ENCODE measurements around the gene NTM.

Gene NTM

GRCh38 chr11:132073787-132074186, 703.4 kb downstream of the NTM start:
- no peak overlapping the region for H3K27ac ChIP-seq
- TF ChIP-seq, protein P1, sequence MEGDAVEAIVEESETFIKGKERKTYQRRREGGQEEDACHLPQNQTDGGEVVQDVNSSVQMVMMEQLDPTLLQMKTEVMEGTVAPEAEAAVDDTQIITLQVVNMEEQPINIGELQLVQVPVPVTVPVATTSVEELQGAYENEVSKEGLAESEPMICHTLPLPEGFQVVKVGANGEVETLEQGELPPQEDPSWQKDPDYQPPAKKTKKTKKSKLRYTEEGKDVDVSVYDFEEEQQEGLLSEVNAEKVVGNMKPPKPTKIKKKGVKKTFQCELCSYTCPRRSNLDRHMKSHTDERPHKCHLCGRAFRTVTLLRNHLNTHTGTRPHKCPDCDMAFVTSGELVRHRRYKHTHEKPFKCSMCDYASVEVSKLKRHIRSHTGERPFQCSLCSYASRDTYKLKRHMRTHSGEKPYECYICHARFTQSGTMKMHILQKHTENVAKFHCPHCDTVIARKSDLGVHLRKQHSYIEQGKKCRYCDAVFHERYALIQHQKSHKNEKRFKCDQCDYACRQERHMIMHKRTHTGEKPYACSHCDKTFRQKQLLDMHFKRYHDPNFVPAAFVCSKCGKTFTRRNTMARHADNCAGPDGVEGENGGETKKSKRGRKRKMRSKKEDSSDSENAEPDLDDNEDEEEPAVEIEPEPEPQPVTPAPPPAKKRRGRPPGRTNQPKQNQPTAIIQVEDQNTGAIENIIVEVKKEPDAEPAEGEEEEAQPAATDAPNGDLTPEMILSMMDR (IDR thresholded peaks at IDR 0.05): no peak
- TF ChIP-seq ZFX (IDR thresholded peaks at IDR 0.05; ENCODE audit: borderline replicate concordance): no peak

DNA sequence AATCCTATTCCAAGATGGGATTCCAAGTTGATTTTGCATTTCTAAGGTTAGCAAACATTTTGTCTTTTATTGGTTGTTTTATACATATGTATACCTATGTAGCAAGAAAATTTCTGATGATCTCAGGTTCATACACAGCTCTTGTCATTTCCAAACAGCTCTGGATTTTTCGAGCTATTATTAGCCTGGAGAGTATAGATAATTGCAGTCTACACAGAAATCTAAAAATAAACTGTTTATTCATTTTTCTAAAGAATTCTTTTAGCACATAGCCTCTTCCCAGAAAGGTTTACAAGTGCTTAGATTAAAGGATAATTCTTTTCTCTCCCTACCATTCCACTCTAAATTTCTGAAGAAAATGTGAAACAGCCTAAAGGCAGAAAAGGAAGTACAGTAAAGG, 705.0 kb downstream of the NTM start:
- H3K27ac ChIP-seq: no peak overlapping the region
- TF ChIP-seq, protein P1 (IDR thresholded peaks at IDR 0.05): no peak
- no peak for TF ChIP-seq ZFX (IDR thresholded peaks at IDR 0.05; ENCODE audit: borderline replicate concordance)

- H3K27ac ChIP-seq: no peak overlapping the region
- TF ChIP-seq, protein P1 (IDR thresholded peaks at IDR 0.05): no peak
- TF ChIP-seq ZFX (IDR thresholded peaks at IDR 0.05; ENCODE audit: borderline replicate concordance): no peak
Observed at GRCh38 chr11:132077416-132077815, 707.0 kb downstream of the NTM start.

DNA sequence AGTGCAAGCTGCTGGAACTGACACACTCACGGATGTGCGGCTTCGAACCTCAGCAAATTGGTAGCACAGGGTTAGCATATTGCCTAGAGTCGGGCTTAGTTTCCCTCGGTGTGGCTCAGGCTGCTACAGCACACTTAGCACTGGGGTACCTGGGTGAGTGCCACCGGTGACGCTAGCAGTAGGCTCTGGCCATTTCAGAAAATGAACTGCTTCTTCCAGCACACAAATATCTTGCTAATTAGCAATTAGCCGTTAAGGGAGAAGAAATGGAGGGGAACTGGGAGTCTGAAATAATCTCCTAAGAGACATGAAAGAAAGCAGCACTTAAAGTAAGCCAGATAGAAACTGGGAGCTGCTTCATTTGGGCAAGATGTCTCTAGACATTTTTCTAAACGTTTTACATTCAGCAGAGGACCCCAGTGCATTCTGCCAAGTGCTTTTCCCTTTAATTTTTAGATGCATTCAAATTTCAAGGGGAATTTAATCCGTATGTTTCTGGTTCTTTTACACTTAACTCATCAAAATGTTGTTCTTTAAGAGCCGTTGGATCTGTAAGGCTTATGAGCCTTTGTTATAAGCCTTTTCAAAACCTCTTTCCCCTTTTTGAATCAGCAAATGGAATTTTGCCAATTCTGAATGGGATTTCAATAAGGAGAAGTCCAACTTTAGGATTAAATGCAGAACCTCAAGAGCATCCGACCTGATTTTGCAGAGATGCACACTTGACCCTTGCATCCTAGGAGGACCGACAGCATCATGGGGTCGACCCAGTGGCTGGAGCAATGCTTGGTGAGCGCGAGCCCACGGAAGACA, 708.1 kb downstream of the NTM start:
- no peak overlapping the region for H3K27ac ChIP-seq
- TF ChIP-seq ZFX (IDR thresholded peaks at IDR 0.05; ENCODE audit: borderline replicate concordance): no peak
- TF ChIP-seq, protein P1 (IDR thresholded peaks at IDR 0.05): no peak

GRCh38 chr11:132080127-132080526, 709.7 kb downstream of the NTM start:
- H3K27ac ChIP-seq: no peak overlapping the region
- TF ChIP-seq, protein P1 (IDR thresholded peaks at IDR 0.05): no peak
- TF ChIP-seq ZFX (IDR thresholded peaks at IDR 0.05; ENCODE audit: borderline replicate concordance): no peak

DNA sequence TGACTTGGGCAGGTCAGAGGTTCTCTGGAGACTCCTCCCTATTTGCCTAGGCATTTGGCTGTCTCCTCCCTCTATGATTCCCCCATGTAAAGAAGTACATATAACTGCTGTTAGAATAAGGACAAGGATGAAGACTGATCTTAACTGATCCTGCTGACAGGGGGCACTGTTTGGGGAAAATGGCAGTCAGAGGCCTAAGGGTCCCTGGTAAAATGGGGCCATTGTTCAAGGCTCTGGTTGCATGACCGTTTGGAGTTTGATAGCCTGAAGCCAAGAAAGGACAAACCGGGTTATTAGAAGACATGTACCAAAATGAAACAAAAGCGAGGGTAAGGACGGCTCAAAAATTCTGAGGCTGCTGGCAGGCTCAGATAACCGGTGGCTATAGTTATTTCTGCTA, 712.2 kb downstream of the NTM start:
- H3K27ac ChIP-seq: no peak overlapping the region
- no peak for TF ChIP-seq ZFX (IDR thresholded peaks at IDR 0.05; ENCODE audit: borderline replicate concordance)
- TF ChIP-seq, protein P1 (IDR thresholded peaks at IDR 0.05): no peak

DNA sequence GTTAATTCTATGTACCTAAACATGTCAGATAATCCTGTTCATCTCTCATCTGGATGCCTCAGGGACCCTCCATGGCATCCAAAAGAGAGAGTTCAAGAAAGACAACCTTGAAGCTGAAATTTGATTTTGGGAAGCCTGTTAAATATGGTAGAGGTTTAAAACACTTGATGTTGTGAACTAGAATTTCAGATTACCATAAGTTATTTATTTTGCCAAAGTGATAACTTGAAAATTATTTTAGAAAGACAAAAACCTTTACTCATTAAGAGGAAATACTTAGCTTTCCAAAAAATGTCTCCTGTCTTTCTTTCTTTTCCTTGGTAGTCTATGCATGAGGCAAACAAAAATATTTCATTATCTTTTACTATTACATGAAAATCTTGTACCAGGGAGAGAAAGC, 714.0 kb downstream of the NTM start:
- no peak overlapping the region for H3K27ac ChIP-seq
- no peak for TF ChIP-seq ZFX (IDR thresholded peaks at IDR 0.05; ENCODE audit: borderline replicate concordance)
